Measurements from ENCODE around the gene FNDC8.
A peak's percentile ranks its signal among the peaks of the same experiment; 100 is the strongest.

FNDC8 gene

GRCh38 chr17:35086164-35086563 is 35.3 kb upstream of the FNDC8 start:
- TF ChIP-seq, protein P1, sequence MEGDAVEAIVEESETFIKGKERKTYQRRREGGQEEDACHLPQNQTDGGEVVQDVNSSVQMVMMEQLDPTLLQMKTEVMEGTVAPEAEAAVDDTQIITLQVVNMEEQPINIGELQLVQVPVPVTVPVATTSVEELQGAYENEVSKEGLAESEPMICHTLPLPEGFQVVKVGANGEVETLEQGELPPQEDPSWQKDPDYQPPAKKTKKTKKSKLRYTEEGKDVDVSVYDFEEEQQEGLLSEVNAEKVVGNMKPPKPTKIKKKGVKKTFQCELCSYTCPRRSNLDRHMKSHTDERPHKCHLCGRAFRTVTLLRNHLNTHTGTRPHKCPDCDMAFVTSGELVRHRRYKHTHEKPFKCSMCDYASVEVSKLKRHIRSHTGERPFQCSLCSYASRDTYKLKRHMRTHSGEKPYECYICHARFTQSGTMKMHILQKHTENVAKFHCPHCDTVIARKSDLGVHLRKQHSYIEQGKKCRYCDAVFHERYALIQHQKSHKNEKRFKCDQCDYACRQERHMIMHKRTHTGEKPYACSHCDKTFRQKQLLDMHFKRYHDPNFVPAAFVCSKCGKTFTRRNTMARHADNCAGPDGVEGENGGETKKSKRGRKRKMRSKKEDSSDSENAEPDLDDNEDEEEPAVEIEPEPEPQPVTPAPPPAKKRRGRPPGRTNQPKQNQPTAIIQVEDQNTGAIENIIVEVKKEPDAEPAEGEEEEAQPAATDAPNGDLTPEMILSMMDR (IDR thresholded peaks at IDR 0.05; ENCODE audit: control extremely low read depth, extremely low read depth, low read depth, missing control alignments): no peak
- no peak for DNase-seq (ENCODE audit: extremely low spot score)
- ChIA-PET CTCF (interaction anchor here (0.8 to 2.5 kb wide), 4 partner anchors 9 to 33 kb away, joined by 3 to 10 read pairs (median 4); no protein-coding TSS in a partner anchor), POLR2A (no interaction called here)

DNA sequence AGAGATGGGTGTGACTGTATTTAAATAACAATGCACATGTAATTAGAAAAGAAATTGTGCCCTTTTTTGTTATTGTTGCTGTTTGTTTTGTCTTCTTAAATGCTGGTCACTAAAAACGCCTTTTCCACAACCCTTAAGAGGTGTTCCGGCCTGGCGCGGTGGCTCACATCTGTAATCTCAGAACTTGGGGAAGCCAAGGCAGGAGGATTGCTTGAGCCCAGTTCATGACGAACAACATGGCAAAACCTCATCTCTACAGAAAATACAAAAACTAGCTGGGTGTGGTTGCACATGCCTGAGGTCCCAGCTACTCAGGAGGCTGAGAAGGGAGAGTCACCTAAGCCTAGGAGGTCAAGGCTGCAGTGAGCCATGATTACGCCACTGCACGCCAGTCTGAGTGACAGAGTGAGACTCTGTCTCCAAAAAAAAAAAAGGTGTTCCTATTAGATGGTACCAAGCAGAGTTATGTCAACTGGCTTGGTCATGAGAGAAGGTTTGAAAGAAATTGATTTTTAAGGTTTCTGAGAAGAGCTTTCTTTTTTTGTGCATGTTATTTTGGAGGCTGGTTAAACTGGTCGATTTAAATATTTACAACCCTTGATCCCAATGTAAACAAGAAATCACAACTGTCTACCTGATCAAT is 34.4 kb upstream of the FNDC8 start:
- ChIA-PET POLR2A (no interaction called here), CTCF (interaction anchor here (0.8 to 2.5 kb wide), 7 partner anchors 8 to 78 kb away, joined by 3 to 10 read pairs (median 5); no protein-coding TSS in a partner anchor)
- DNase-seq (ENCODE audit: extremely low spot score): no peak
- TF ChIP-seq, protein P1 (IDR thresholded peaks at IDR 0.05; ENCODE audit: control extremely low read depth, extremely low read depth, low read depth, missing control alignments): no peak

- no peak for DNase-seq (ENCODE audit: extremely low spot score)
- TF ChIP-seq, protein P1 (IDR thresholded peaks at IDR 0.05; ENCODE audit: control extremely low read depth, extremely low read depth, low read depth, missing control alignments): no peak
- ChIA-PET CTCF (interaction anchor here (0.8 to 2.5 kb wide), 6 partner anchors 8 to 78 kb away, joined by 3 to 10 read pairs (median 4); no protein-coding TSS in a partner anchor), POLR2A (interaction anchor here (0.6 kb wide), 1 partner anchor 10 kb away, joined by 3 read pairs; no protein-coding TSS in a partner anchor)
These were observed 33.6 kb upstream of the FNDC8 start for GRCh38 chr17:35087731-35088355.

DNA sequence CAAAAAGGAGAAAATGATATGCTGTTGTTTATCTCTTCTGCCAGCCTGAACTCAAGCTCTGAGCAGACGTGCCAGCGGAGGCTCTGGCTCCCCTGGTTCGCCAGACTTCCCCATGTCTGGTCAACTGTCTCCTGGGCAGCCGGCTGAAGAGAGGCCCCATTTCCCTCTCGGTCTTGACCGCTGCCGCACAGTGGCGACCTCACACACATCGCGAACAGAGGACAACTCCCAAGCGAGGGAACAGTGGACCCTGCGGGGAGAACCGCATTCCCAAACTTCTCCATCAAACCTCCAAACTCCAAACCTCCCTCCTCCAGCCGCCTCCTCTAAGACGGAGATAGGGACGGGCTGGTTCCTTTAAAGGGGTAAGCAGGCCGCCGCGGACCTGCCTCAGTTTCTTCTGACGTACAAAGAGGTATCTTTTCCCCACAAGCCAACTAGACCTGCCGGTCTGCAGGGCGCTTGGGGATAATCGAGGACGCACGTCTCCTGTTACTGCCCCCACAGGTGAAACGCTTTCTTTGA is 33.0 kb upstream of the FNDC8 start:
- CTCF ChIA-PET: interaction anchor here (0.8 to 2.5 kb wide), 6 partner anchors 9 to 79 kb away, joined by 3 to 10 read pairs (median 4); no protein-coding TSS in a partner anchor
- DNase-seq (ENCODE audit: extremely low spot score): no peak
- POLR2A ChIA-PET: interaction anchor here (0.6 kb wide), 1 partner anchor 10 kb away, joined by 3 read pairs; no protein-coding TSS in a partner anchor
- TF ChIP-seq, protein P1 (IDR thresholded peaks at IDR 0.05; ENCODE audit: control extremely low read depth, extremely low read depth, low read depth, missing control alignments): peak; percentile 16

GRCh38 chr17:35088881-35089585 is 32.4 kb upstream of the FNDC8 start:
- TF ChIP-seq, protein P1 (IDR thresholded peaks at IDR 0.05; ENCODE audit: control extremely low read depth, extremely low read depth, low read depth, missing control alignments): peak; percentile 91
- ChIA-PET CTCF (interaction anchor here (0.7 to 3.2 kb wide), 33 partner anchors 9 to 444 kb away, joined by 3 to 61 read pairs (median 8); partner anchors contain the start of genes RAD51D and RFFL), POLR2A (no interaction called here)
- DNase-seq (ENCODE audit: extremely low spot score): peak; percentile 91

Measured in GM10248 (cell line).